ENCODE results near the gene TRIM63.

GRCh38 chr1:26031611-26032220, 35.7 kb downstream of the TRIM63 start:
- no peak for TF ChIP-seq CTCF (IDR thresholded peaks at IDR 0.05; ENCODE audit: extremely low read depth in 1 of 2, insufficient read depth in 1 of 2, low read depth in 1 of 2, low read length in 2 of 2)
- TF ChIP-seq POLR2AphosphoS5 (IDR thresholded peaks at IDR 0.05; ENCODE audit: insufficient read depth, low read depth, low read length) = no peak
- TF ChIP-seq POLR2A (IDR thresholded peaks at IDR 0.05; ENCODE audit: low read depth, low read length) = no peak
- no peak for TF ChIP-seq GATA2 (IDR thresholded peaks at IDR 0.05; ENCODE audit: insufficient read depth, insufficient read length, low read depth, low read length)
- no peak for TF ChIP-seq EZH2 (IDR thresholded peaks at IDR 0.05; ENCODE audit: borderline replicate concordance, low read depth, low read length, severe bottlenecking)
- no peak for TF ChIP-seq JUN (IDR thresholded peaks at IDR 0.05; ENCODE audit: borderline replicate concordance, insufficient read depth, insufficient read length, low read depth)
- TF ChIP-seq, protein P1, sequence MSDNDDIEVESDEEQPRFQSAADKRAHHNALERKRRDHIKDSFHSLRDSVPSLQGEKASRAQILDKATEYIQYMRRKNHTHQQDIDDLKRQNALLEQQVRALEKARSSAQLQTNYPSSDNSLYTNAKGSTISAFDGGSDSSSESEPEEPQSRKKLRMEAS (IDR thresholded peaks at IDR 0.05; ENCODE audit: insufficient read depth, insufficient read length) = no peak
- TF ChIP-seq FOS (IDR thresholded peaks at IDR 0.05; ENCODE audit: borderline replicate concordance, insufficient read depth, low read length) = no peak
